ENCODE results near the gene TOM1L2. TPM values are rescaled to one million over a fixed set of nuclear protein-coding genes. Genes with fewer than 3 reads are reported as not detected.

The TOM1L2 gene
- polyA plus RNA-seq, 1 donor from 2014 or later: 40.9 TPM

- Histone ChIP-seq H3K27ac (ENCODE audit: low read length) (no peak overlapping the region), H4K20me1 (ENCODE audit: insufficient read depth) (no peaks in the 10 kb centered on the region), H3K4me2 (ENCODE audit: low read length) (no peak overlapping the region), H3F3A (ENCODE audit: insufficient read depth, low read length, poor library complexity, severe bottlenecking) (peaks cover 3% of the 10 kb centered on the region), H3K9ac (ENCODE audit: low read length) (no peak overlapping the region), H3K9me2 (ENCODE audit: insufficient read depth, low read length) (no peaks in the 10 kb centered on the region), H3K27me3 (ENCODE audit: insufficient read depth, low read depth, low read length) (no peaks in the 10 kb centered on the region), H2AFZ (ENCODE audit: low read depth, low read length) (no peak overlapping the region), H3K4me3 (ENCODE audit: low read length) (no peak overlapping the region), H3K79me2 (replicated peaks; ENCODE audit: insufficient read depth, low read length) (peaks cover 18% of the 10 kb centered on the region), H3K9me3 (ENCODE audit: low read length) (no peaks in the 10 kb centered on the region), H3K36me3 (ENCODE audit: insufficient read depth, low read length) (no peaks in the 10 kb centered on the region)
- no peak for TF ChIP-seq SMC3 (conservative IDR thresholded peaks at IDR 0.05; ENCODE audit: poor library complexity)
These were observed 41.0 kb downstream of the TOM1L2 start for GRCh38 chr17:17931159-17931558.

GRCh38 chr17:17930674-17931073 is 41.5 kb downstream of the TOM1L2 start:
- TF ChIP-seq EP300 (conservative IDR thresholded peaks at IDR 0.05; ENCODE audit: poor library complexity, severe bottlenecking) (no peak), EZH2 (IDR thresholded peaks at IDR 0.05; ENCODE audit: borderline replicate concordance, insufficient read depth, low read length, poor library complexity, severe bottlenecking) (no peak), RAD21 (conservative IDR thresholded peaks at IDR 0.05) (no peak), TAF1 (IDR thresholded peaks at IDR 0.05; ENCODE audit: low read depth) (no peak), POLR2AphosphoS5 (IDR thresholded peaks at IDR 0.05) (no peak), REST (IDR thresholded peaks at IDR 0.05; ENCODE audit: borderline replicate concordance) (no peak), SMC3 (conservative IDR thresholded peaks at IDR 0.05; ENCODE audit: poor library complexity) (no peak), CTCF (IDR thresholded peaks at IDR 0.05; ENCODE audit: poor library complexity, severe bottlenecking) (no peak), MXI1 (conservative IDR thresholded peaks at IDR 0.05; ENCODE audit: poor library complexity, severe bottlenecking) (no peak)
- Histone ChIP-seq H4K20me1 (ENCODE audit: insufficient read depth) (no peaks in the 10 kb centered on the region), H3K36me3 (ENCODE audit: insufficient read depth, low read length) (no peaks in the 10 kb centered on the region), H3K9me3 (ENCODE audit: low read length) (no peaks in the 10 kb centered on the region), H3K4me2 (ENCODE audit: low read length) (no peak overlapping the region), H2AFZ (ENCODE audit: low read depth, low read length) (no peak overlapping the region), H3K4me3 (ENCODE audit: low read length) (no peak overlapping the region), H3K27ac (ENCODE audit: low read length) (no peak overlapping the region), H3K9ac (ENCODE audit: low read length) (no peak overlapping the region), H3K79me2 (replicated peaks; ENCODE audit: insufficient read depth, low read length) (peaks cover 16% of the 10 kb centered on the region), H3F3A (ENCODE audit: insufficient read depth, low read length, poor library complexity, severe bottlenecking) (peaks cover 3% of the 10 kb centered on the region), H3K9me2 (ENCODE audit: insufficient read depth, low read length) (no peaks in the 10 kb centered on the region), H3K27me3 (ENCODE audit: insufficient read depth, low read depth, low read length) (no peaks in the 10 kb centered on the region)

Data from neural cell (in vitro differentiated cells).